Vagina (tissue), 2 donors: ENCODE measurements around the gene PCDH1. TPM values are rescaled to one million over a fixed set of nuclear protein-coding genes. Genes with fewer than 3 reads are reported as not detected.
A peak's percentile ranks its signal among the peaks of the same experiment; 100 is the strongest.

Experiments used
- DNase-seq, 2 donors: peaks; one replicate each; pipeline ENCODE4 v3.0.0-alpha.2; 2017; ENCODE audit errors: extremely low spot score in 2 of 2
- H3K27ac ChIP-seq: fragments of 200-600 bp; sonication (generic); one replicate; pipeline ENCODE4 v1.5.1; 2019
- H3K27me3 ChIP-seq: fragments of 200-600 bp; sonication (generic); one replicate; pipeline ENCODE4 v1.5.1; 2019
- H3K36me3 ChIP-seq, 2 donors: fragments of 200-600 bp; sonication (generic); one replicate each; pipeline ENCODE4 v1.5.1; 2017 to 2019
- H3K4me1 ChIP-seq: fragments of 200-600 bp; sonication (generic); one replicate; pipeline ENCODE4 v1.5.1; 2019
- H3K4me3 ChIP-seq, 2 donors: fragments of 200-600 bp; sonication (generic); 1 replicate in 1 of 2; 2 replicates in 1 of 2; pipeline ENCODE4 v1.5.1; 2016 to 2019
- H3K9me3 ChIP-seq: fragments of 200-600 bp; sonication (generic); one replicate; pipeline ENCODE4 v1.5.1; 2019
- CTCF ChIP-seq, 3 experiments: fragments of 450-650 bp in 2 of 3; fragments of 200-600 bp in 1 of 3; sonication (generic) in 1 of 3; IDR thresholded peaks; one replicate each; pipeline ENCODE4 v1.5.1; 2017 to 2019; ENCODE audit warnings: antibody characterized with exemption in 3 of 3, mild to moderate bottlenecking in 2 of 3, moderate library complexity in 2 of 3
- POLR2A ChIP-seq, 2 donors: fragments of 450-650 bp; IDR thresholded peaks; one replicate each; pipeline ENCODE4 v1.6.1; 2017; ENCODE audit warnings: antibody characterized with exemption in 2 of 2, mild to moderate bottlenecking in 2 of 2, moderate library complexity in 2 of 2
- POLR2AphosphoS5 ChIP-seq, 2 donors: sonication (generic); formaldehyde crosslinking; IDR thresholded peaks; one replicate each; pipeline ENCODE4 v1.9.0; 2017; ENCODE audit warnings: antibody characterized with exemption in 2 of 2, mild to moderate bottlenecking in 2 of 2, low read depth in 1 of 2; ENCODE audit not compliant: insufficient read depth in 1 of 2
- intact Hi-C: fragments of 100-400 bp; cut with DNase I; formaldehyde crosslinking; loops from one replicate; pipeline ENCODE4 v1.15.1; 2023
- total RNA-seq: library from RNA; depleted of rRNA; stranded (reverse); fragments of >200 nt; gene quantifications from one replicate; pipeline ENCODE4 v1.2.3, GENCODE V29; 2016

PCDH1 gene
- total RNA-seq, 1 donor from 2014 or later = 38.8 TPM

- no peaks in the 10 kb centered on the region for H3K27me3 ChIP-seq
- H3K4me3 ChIP-seq = no peak overlapping the region
- intact Hi-C loops = no loop called here
- H3K4me1 ChIP-seq = peaks cover 8% of the 10 kb centered on the region
- DNase-seq = no peak
- no peaks in the 10 kb centered on the region for H3K9me3 ChIP-seq
- TF ChIP-seq POLR2A (IDR thresholded peaks at IDR 0.05) = no peak
- TF ChIP-seq CTCF (IDR thresholded peaks at IDR 0.05) = peak in 1 of 3 experiments; percentile 19
- H3K36me3 ChIP-seq = no peaks in the 10 kb centered on the region
- H3K27ac ChIP-seq = no peak overlapping the region
Measured at GRCh38 chr5:141814064-141814964, 63.9 kb downstream of the PCDH1 start.

GRCh38 chr5:141812512-141812911 is 65.7 kb downstream of the PCDH1 start:
- Histone ChIP-seq H3K4me3 (no peak overlapping the region), H3K27me3 (no peaks in the 10 kb centered on the region), H3K9me3 (no peaks in the 10 kb centered on the region), H3K4me1 (peaks cover 8% of the 10 kb centered on the region), H3K27ac (no peak overlapping the region), H3K36me3 (no peaks in the 10 kb centered on the region)
- TF ChIP-seq CTCF (IDR thresholded peaks at IDR 0.05) (no peak), POLR2A (IDR thresholded peaks at IDR 0.05) (no peak), POLR2AphosphoS5 (IDR thresholded peaks at IDR 0.05; ENCODE audit: insufficient read depth in 1 of 2, low read depth in 1 of 2) (no peak)
- intact Hi-C loops = no loop called here
- no peak for DNase-seq

- intact Hi-C loops = loop anchor here (2.0 kb wide), 1 partner anchor 37 kb away; no protein-coding TSS in a partner anchor
- Histone ChIP-seq H3K9me3 (no peaks in the 10 kb centered on the region), H3K4me3 (no peak overlapping the region), H3K27me3 (no peaks in the 10 kb centered on the region), H3K27ac (no peak overlapping the region), H3K4me1 (peaks cover 8% of the 10 kb centered on the region), H3K36me3 (no peaks in the 10 kb centered on the region)
- TF ChIP-seq POLR2A (IDR thresholded peaks at IDR 0.05) (no peak), CTCF (IDR thresholded peaks at IDR 0.05) (no peak), POLR2AphosphoS5 (IDR thresholded peaks at IDR 0.05; ENCODE audit: insufficient read depth in 1 of 2, low read depth in 1 of 2) (no peak)
- DNase-seq = no peak
Measured at GRCh38 chr5:141811287-141812155, 66.7 kb downstream of the PCDH1 start.

DNA sequence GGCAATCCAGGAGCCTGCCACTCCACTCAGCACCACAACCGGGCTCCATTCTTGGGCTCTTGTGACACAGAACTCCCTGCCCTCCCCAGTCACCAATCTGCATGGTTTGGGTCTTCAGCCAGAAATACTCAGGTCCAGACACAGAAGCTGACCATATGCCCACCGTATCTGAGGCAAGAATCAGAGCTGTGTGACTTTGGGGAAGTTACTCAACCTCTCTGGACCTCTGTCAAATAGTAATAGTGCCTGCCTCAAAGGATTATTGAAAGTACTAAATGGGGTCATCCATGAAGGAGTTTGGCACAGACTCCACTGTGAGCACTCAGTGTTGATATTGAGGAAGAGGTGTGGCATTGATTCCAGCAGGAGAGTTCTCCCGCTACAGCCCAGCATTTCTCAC is 67.5 kb downstream of the PCDH1 start:
- Histone ChIP-seq H3K4me1 (peaks cover 8% of the 10 kb centered on the region), H3K9me3 (no peaks in the 10 kb centered on the region), H3K4me3 (no peak overlapping the region), H3K36me3 (no peaks in the 10 kb centered on the region), H3K27ac (no peak overlapping the region), H3K27me3 (no peaks in the 10 kb centered on the region)
- TF ChIP-seq POLR2AphosphoS5 (IDR thresholded peaks at IDR 0.05; ENCODE audit: insufficient read depth in 1 of 2, low read depth in 1 of 2) = no peak
- no peak for TF ChIP-seq POLR2A (IDR thresholded peaks at IDR 0.05)
- intact Hi-C loops = loop anchor here (2.0 kb wide), 1 partner anchor 38 kb away; no protein-coding TSS in a partner anchor
- DNase-seq = no peak

- Histone ChIP-seq H3K4me3 (no peak overlapping the region), H3K9me3 (no peaks in the 10 kb centered on the region), H3K27me3 (no peaks in the 10 kb centered on the region), H3K36me3 (no peaks in the 10 kb centered on the region), H3K27ac (no peak overlapping the region), H3K4me1 (peaks cover 8% of the 10 kb centered on the region)
- intact Hi-C loops = loop anchor here (2.0 kb wide), 1 partner anchor 39 kb away; no protein-coding TSS in a partner anchor
- no peak for TF ChIP-seq POLR2AphosphoS5 (IDR thresholded peaks at IDR 0.05; ENCODE audit: insufficient read depth in 1 of 2, low read depth in 1 of 2)
- TF ChIP-seq CTCF (IDR thresholded peaks at IDR 0.05) = no peak
- TF ChIP-seq POLR2A (IDR thresholded peaks at IDR 0.05) = no peak
- no peak for DNase-seq
Measured at GRCh38 chr5:141809380-141810096, 68.7 kb downstream of the PCDH1 start.
